ENCODE data around the gene HADHB.

Gene HADHB

DNA sequence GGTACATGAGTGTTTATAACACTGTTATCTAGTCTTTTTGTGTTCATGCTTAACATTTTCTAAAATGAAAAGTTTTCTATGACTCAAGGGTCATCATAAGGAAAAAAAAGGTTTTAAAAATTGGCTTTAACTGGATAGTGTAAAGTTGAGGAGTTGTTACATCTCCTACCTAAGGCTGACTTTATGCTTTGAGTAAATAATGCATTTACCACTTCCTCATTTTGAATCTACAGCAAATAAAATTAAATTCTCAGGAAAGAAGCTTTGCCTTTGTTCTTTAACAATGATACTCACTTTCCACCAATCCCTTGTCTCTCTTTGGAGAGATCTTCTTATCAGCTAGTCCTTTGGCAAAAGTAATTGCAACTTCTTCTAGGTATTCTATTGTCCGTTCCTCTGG, 30.0 kb upstream of the HADHB start:
- no peak overlapping the region for H3K4me3 ChIP-seq

DNA sequence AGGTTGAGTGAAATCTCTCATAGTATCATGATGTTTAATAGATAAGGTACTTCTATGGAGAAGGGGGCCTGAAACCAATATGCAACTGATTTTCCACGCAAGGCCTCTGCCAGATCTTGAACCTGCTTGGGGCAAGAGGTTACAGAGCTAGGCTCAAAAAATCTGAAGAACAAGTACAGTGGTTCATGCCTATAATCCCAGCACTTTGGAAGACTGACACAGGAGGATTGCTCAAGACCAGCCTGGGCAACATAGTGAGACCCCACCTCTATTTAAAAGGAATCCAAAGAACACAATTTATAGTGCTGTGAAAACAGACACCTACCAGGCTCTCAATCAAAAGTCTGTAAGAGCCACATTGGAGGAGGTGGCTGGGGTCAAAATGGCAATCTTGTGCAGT, 28.9 kb upstream of the HADHB start:
- Histone ChIP-seq H3K27me3 (no peaks in the 10 kb centered on the region), H3K4me2 (no peak overlapping the region), H4K20me1 (peaks cover 0 to 16% (median 0%) of the 10 kb centered on the region in 11 experiments; a peak in 4 of 22 replicates), H3K27ac (no peak overlapping the region), H3K4me1 (no peaks in the 10 kb centered on the region), H3K36me3 (peaks cover 93 to 100% (median 99%) of the 10 kb centered on the region in 11 experiments), H3K4me3 (no peak overlapping the region), H3K9me3 (replicated peaks in 1 of 11) (peaks cover 0 to 7% (median 4%) of the 10 kb centered on the region in 11 experiments; a peak in 6 of 22 replicates), H3K9ac (no peak overlapping the region)
- no peak for TF ChIP-seq Cebpa-rat (IDR thresholded peaks at IDR 0.05)

More for the DNA sequence above, 30.0 kb upstream of the HADHB start:
- peaks cover 0 to 7% (median 4%) of the 10 kb centered on the region in 11 experiments; a peak in 6 of 22 replicates for H3K9me3 ChIP-seq (replicated peaks in 1 of 11)
- H4K20me1 ChIP-seq: peaks cover 0 to 16% (median 0%) of the 10 kb centered on the region in 11 experiments; a peak in 2 of 22 replicates
- no peak overlapping the region for H3K27ac ChIP-seq
- no peaks in the 10 kb centered on the region for H3K4me1 ChIP-seq
- no peak overlapping the region for H3K4me2 ChIP-seq
- peaks cover 94 to 100% (median 99%) of the 10 kb centered on the region in 11 experiments for H3K36me3 ChIP-seq
- no peak overlapping the region for H3K9ac ChIP-seq
- no peaks in the 10 kb centered on the region for H3K27me3 ChIP-seq
- TF ChIP-seq Cebpa-rat (IDR thresholded peaks at IDR 0.05): no peak

DNA sequence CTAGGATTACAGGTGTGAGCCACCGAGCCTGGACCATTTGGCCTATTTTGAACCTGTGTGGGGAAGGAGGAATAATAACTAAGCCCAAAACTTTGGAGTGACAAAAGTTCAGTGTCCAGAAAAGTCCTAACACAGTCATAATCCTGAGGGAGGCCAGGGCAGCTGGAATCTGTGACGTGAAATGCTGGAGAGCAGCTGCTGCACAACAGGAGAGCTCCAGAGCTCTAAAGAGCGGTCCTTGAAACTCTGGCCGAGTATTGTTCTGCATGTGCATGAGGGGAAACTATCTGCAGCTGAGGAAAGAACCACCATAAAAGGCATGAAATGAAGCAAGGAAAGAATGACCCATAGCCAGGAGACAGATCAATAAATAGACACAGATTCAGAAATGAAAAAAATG, 28.2 kb upstream of the HADHB start:
- peaks cover 95 to 100% (median 99%) of the 10 kb centered on the region in 11 experiments for H3K36me3 ChIP-seq
- H3K9ac ChIP-seq: no peak overlapping the region
- no peak overlapping the region for H3K4me3 ChIP-seq
- H4K20me1 ChIP-seq: peaks cover 0 to 16% (median 0%) of the 10 kb centered on the region in 11 experiments; a peak in 4 of 22 replicates
- H3K27ac ChIP-seq: no peak overlapping the region
- peaks cover 0 to 7% (median 4%) of the 10 kb centered on the region in 11 experiments; a peak in 6 of 22 replicates for H3K9me3 ChIP-seq (replicated peaks in 1 of 11)
- no peak overlapping the region for H3K4me2 ChIP-seq
- no peaks in the 10 kb centered on the region for H3K27me3 ChIP-seq
- H3K4me1 ChIP-seq: no peaks in the 10 kb centered on the region
- TF ChIP-seq Cebpa-rat (IDR thresholded peaks at IDR 0.05): no peak

DNA sequence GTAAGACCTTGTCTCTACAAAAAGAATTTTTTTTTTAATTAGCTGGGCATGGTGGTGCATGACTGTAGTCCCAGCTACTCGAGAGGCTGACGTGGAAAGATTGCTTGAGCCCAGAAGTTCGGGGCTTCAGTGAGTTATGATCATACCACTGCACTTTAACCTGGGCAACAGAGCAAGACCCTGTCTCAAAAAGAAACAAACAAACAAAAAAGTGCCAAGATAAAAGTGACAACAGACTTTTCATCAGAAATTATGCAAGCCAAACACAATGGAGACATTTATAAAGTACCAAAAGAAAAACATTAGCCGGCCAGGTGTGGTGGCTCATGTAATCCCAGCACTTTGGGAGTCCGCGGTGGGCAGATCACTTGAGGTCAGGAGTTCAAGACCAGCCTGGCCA, 27.0 kb upstream of the HADHB start:
- no peak for TF ChIP-seq Cebpa-rat (IDR thresholded peaks at IDR 0.05)
- H3K4me1 ChIP-seq: no peaks in the 10 kb centered on the region
- no peak overlapping the region for H3K4me3 ChIP-seq
- peaks cover 95 to 100% (median 99%) of the 10 kb centered on the region in 11 experiments for H3K36me3 ChIP-seq
- peaks cover 0 to 7% (median 4%) of the 10 kb centered on the region in 11 experiments; a peak in 6 of 22 replicates for H3K9me3 ChIP-seq (replicated peaks in 1 of 11)
- H3K9ac ChIP-seq: no peak overlapping the region
- peaks cover 0 to 18% (median 0%) of the 10 kb centered on the region in 11 experiments; a peak in 4 of 22 replicates for H4K20me1 ChIP-seq
- no peaks in the 10 kb centered on the region for H3K27me3 ChIP-seq
- no peak overlapping the region for H3K4me2 ChIP-seq
- H3K27ac ChIP-seq: no peak overlapping the region

DNA sequence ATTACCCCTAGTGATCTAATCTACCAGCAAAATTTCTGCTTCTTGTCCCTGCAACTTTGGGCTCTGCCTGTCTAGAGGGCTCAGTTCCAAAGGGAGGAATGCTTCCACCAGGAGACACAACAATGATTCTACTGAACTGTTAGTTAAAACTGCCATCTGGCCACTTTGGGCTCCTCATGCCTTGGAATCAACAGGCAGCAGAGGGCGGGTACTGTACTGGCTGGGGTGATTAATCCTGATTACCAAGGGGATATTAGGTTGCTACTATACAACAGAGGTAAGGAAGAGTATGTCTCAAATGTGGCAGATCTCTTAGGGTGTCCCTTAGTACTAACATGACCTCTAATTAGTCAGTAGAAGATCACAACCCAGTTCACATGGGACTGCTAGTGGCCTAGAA, 21.7 kb upstream of the HADHB start:
- no peaks in the 10 kb centered on the region for H3K4me1 ChIP-seq
- no peak overlapping the region for H3K4me2 ChIP-seq
- H3K9ac ChIP-seq: no peak overlapping the region
- peaks cover 94 to 100% (median 96%) of the 10 kb centered on the region in 11 experiments for H3K36me3 ChIP-seq
- no peak overlapping the region for H3K27ac ChIP-seq
- no peak for TF ChIP-seq Cebpa-rat (IDR thresholded peaks at IDR 0.05)
- H3K4me3 ChIP-seq: no peak overlapping the region
- H3K9me3 ChIP-seq (replicated peaks in 1 of 11): peaks cover 12 to 24% (median 18%) of the 10 kb centered on the region in 11 experiments; a peak in 21 of 22 replicates
- no peaks in the 10 kb centered on the region for H3K27me3 ChIP-seq
- H4K20me1 ChIP-seq: peaks cover 0 to 11% (median 0%) of the 10 kb centered on the region in 11 experiments; a peak in 4 of 22 replicates

DNA sequence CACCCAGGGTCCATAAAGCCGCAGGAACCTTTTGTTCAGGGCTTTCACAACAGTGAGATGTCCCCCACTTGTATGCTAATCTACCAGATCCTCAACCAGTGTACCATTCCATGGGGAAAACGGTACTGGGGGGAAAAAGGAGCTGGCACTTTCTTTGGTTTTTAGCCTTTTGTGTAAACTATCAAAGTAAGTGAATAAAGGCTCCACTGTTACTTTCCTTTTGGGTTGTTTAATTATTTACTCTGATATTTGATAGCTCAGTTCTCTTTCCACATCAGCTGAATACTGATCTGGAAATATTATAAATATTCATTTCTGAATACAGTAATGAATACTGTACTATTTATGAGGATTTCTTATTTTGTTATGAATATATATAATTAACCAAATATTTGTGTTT, 20.6 kb upstream of the HADHB start:
- Histone ChIP-seq H3K4me2 (no peak overlapping the region), H3K4me1 (no peaks in the 10 kb centered on the region), H3K9me3 (replicated peaks in 1 of 11) (peaks cover 13 to 35% (median 18%) of the 10 kb centered on the region in 11 experiments; a peak in 21 of 22 replicates), H3K27me3 (no peaks in the 10 kb centered on the region), H4K20me1 (peaks cover 0 to 11% (median 0%) of the 10 kb centered on the region in 11 experiments; a peak in 4 of 22 replicates), H3K27ac (no peak overlapping the region), H3K4me3 (no peak overlapping the region), H3K36me3 (peaks cover 94 to 100% (median 96%) of the 10 kb centered on the region in 11 experiments), H3K9ac (no peak overlapping the region)
- no peak for TF ChIP-seq Cebpa-rat (IDR thresholded peaks at IDR 0.05)

DNA sequence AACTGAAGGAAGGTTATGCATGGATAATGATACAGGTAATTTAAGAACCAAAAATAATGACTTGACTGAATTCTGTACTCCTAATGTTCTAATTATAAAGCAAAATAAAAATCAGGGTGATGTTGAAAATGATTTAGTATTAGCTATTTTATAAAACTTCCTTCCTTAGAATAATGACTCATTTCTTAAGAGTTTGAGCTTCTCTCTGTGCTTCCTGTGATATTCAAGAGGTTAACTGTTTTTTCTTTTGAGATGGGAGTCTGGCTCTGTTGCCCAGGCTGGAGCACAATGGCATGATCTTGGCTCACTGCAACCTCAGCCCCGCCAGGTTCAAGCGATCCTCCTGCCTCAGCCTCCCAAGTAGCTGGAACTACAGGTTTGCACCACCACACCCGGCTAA, 15.1 kb upstream of the HADHB start:
- TF ChIP-seq Cebpa-rat (IDR thresholded peaks at IDR 0.05): no peak
- peaks cover 13 to 36% (median 18%) of the 10 kb centered on the region in 11 experiments; a peak in 21 of 22 replicates for H3K9me3 ChIP-seq (replicated peaks in 1 of 11)
- H3K27me3 ChIP-seq: no peaks in the 10 kb centered on the region
- peaks cover 0 to 8% (median 0%) of the 10 kb centered on the region in 11 experiments; a peak in 1 of 22 replicates for H4K20me1 ChIP-seq
- no peaks in the 10 kb centered on the region for H3K4me1 ChIP-seq
- H3K36me3 ChIP-seq: peaks cover 96 to 100% (median 99%) of the 10 kb centered on the region in 11 experiments
- H3K9ac ChIP-seq: no peak overlapping the region
- no peak overlapping the region for H3K4me2 ChIP-seq
- no peak overlapping the region for H3K4me3 ChIP-seq
- no peak overlapping the region for H3K27ac ChIP-seq

DNA sequence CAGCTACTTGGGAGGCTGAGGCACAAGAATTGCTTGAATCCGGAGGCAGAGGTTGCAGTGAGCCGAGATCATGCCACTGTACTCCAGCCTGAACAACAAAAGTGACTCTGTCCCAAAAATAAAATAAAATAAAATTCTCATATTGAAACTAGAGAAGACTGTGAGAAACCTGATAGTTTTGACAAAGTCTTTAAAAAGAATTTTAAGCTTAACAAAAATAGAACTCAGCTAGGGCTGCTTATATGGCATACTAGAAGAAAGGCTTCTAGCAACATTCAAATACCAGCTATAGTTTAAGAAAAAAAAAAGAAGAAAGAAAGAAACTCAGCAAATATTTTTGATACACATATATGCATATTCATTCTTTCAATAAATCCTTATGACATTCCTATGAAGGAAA, 13.9 kb upstream of the HADHB start:
- no peak overlapping the region for H3K9ac ChIP-seq
- H3K27me3 ChIP-seq: no peaks in the 10 kb centered on the region
- H4K20me1 ChIP-seq: peaks cover 0 to 8% (median 0%) of the 10 kb centered on the region in 11 experiments; a peak in 2 of 22 replicates
- H3K4me3 ChIP-seq: no peak overlapping the region
- H3K9me3 ChIP-seq (replicated peaks in 1 of 11): peaks cover 13 to 34% (median 18%) of the 10 kb centered on the region in 11 experiments; a peak in 21 of 22 replicates
- no peak overlapping the region for H3K4me2 ChIP-seq
- H3K4me1 ChIP-seq: no peaks in the 10 kb centered on the region
- no peak overlapping the region for H3K27ac ChIP-seq
- no peak for TF ChIP-seq Cebpa-rat (IDR thresholded peaks at IDR 0.05)
- peaks cover 97 to 100% (median 100%) of the 10 kb centered on the region in 11 experiments for H3K36me3 ChIP-seq

DNA sequence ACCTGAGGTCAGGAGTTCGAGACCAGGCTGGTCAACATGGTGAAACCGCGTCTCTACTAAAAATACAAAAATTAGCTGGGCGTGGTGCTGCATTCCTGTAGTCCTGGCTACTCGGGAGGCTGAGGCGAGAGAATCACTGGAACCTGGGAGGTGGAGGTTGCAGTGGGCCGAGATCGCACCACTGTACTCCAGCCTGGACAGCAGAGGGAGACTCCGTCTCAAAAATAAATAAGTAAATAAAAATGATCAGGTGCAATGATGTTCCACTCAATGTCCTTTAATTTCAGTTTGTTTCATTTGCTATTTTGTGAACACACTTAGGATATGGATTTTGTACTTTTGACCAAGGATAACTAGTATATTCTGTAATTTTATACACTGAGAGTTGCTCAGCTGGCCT, 9.7 kb upstream of the HADHB start:
- H3K4me1 ChIP-seq: peaks cover 0 to 14% (median 0%) of the 10 kb centered on the region in 10 experiments; a peak in 6 of 20 replicates
- H3K9me3 ChIP-seq (replicated peaks in 1 of 11): no peaks in the 10 kb centered on the region
- TF ChIP-seq Cebpa-rat (IDR thresholded peaks at IDR 0.05): no peak
- no peaks in the 10 kb centered on the region for H3K27me3 ChIP-seq
- no peak overlapping the region for H3K27ac ChIP-seq
- no peak overlapping the region for H3K4me3 ChIP-seq
- peaks cover 0 to 34% (median 16%) of the 10 kb centered on the region in 11 experiments; a peak in 18 of 22 replicates for H4K20me1 ChIP-seq
- H3K36me3 ChIP-seq: peaks cover 88 to 100% (median 96%) of the 10 kb centered on the region in 11 experiments
- H3K9ac ChIP-seq: no peak overlapping the region
- no peak overlapping the region for H3K4me2 ChIP-seq
